ENCODE results near the gene GPR158.

The GPR158 gene

DNA sequence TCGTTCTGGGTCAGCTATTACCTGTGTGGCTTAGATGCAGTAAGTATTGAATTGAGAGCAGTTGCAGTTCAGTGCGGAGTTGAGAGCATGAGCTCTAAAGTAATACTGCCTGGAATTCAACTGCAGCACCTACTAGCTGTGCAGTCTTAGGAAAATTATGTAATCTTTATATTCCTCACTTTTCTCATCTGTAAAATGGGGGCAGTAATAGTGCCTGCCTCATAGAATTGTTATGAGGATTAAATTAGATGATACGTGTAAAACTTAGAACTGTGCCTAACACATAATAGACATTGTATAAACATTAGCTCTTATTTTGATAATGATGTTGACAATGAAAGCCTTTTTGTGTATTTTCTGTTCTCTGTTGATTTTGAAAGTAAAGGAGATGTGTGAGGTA lies 330.0 kb downstream of the GPR158 start:
- DNase-seq (ENCODE audit: low read depth in 1 of 2, low spot score in 1 of 2), result no peak
- no peak for TF ChIP-seq JUND (IDR thresholded peaks at IDR 0.05; ENCODE audit: low read depth)

DNA sequence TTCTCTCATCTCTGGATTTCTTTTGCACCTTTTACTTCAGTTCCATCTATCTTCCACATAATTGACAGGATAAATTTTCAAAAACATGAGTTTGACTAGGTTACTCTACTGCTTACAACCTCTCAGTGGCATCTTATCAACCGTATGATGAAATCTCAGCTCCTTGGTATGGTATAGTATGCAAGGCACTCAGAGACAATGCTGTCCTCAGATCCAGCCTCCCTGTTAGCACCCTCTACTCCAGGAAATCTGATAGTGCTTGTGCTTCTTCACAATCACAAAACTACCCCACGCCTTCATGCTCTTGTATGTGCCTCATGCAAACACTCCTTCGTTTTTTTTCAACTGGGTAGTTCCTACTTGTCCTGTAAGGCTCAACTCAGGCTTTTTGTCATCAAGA lies 330.7 kb downstream of the GPR158 start:
- no peak for TF ChIP-seq JUND (IDR thresholded peaks at IDR 0.05; ENCODE audit: low read depth)
- DNase-seq (ENCODE audit: low read depth in 1 of 2, low spot score in 1 of 2), result no peak
- in situ Hi-C loops (cut with HindIII; ENCODE audit: low pct_unique_long_range_greater_than_20kb, low sequenced_read_pairs), result no loop called here

More for the DNA sequence above, 330.0 kb downstream of the GPR158 start:
- in situ Hi-C loops (cut with HindIII; ENCODE audit: low pct_unique_long_range_greater_than_20kb, low sequenced_read_pairs), result no loop called here

DNA sequence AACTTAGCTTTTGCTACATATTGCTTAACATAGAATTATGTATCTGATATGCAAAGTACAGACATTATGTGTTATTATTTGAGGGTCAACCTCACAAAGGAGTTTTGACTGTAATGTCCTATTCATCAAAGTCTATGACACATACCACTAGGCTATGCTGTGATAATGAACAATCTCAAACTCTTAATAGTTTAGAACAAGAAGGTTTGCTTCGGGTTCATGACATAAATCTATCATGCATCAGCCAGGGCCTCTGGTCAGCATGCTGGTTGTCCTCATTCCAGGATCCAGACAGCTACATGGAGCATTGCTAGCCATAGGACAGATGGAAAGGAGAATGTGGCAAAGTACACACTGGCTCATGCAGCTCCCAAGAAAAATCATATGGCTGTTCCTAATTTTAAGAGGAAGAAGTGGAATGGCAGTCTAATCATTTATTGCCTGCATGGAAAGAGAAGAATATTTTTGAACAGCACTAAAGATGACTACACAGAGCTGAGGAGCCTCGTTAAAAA lies 332.1 kb downstream of the GPR158 start:
- no peak for DNase-seq (ENCODE audit: low read depth in 1 of 2, low spot score in 1 of 2)
- TF ChIP-seq JUND (IDR thresholded peaks at IDR 0.05; ENCODE audit: low read depth), result no peak
- in situ Hi-C loops (cut with HindIII; ENCODE audit: low pct_unique_long_range_greater_than_20kb, low sequenced_read_pairs), result no loop called here

DNA sequence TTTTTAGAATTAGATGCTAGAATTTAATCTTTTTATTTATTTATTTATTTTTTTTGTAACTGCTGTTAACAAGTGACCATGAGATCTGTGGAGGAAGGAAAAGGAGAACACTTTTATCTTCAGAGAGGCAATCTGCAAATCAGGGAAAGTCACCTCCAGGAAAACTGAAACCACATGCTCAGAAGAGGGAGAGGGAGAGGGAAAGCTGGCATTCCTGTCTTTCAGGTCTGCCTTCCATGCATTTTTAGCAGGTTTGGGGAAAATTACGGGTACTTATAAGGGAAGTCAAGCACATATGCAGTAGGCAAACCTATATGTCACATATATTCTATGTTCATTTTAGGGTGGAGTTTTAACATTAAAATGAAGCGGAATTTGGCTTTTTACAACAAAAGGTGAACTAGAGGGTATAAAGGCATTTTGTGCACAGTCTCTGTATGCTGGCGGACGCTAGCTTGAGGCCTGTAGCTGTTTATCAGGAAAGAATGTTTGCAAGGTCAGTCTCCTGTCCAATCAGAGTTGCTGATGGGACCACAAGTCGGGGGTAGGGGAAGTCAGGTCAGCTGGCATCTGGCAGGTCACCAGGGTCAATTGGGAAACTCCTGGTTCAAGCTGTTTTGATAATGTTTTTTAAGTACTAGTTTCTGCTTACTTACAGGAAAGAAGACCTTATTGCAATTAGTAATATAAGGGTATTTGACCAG lies 333.5 kb downstream of the GPR158 start:
- no peak for TF ChIP-seq JUND (IDR thresholded peaks at IDR 0.05; ENCODE audit: low read depth)
- in situ Hi-C loops (cut with HindIII; ENCODE audit: low pct_unique_long_range_greater_than_20kb, low sequenced_read_pairs), result no loop called here

DNA sequence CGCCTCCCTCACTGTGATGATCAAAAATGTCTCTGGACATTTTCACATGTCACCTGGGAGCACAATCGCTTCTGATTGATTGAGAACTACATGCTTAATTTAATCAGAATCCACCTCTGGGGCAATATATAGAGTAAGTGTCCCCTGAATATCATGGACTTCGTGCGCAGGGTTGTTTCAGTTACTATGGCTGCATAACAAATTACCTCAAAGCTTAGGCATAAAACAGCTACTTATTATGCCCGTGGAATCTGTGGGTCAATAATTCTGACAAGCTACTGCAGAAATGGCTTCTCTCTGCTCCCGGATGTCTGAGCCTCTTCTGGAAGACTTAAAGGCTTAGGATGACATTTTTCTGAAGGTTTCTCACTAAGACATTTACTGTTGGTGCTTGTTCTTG lies 334.4 kb downstream of the GPR158 start:
- in situ Hi-C loops (cut with HindIII; ENCODE audit: low pct_unique_long_range_greater_than_20kb, low sequenced_read_pairs), result no loop called here
- no peak for TF ChIP-seq JUND (IDR thresholded peaks at IDR 0.05; ENCODE audit: low read depth)
- DNase-seq (ENCODE audit: low read depth in 1 of 2, low spot score in 1 of 2), result no peak

More for the DNA sequence above, 333.5 kb downstream of the GPR158 start:
- DNase-seq (ENCODE audit: low read depth in 1 of 2, low spot score in 1 of 2), result peak in 1 of 2 experiments; percentile 54

DNA sequence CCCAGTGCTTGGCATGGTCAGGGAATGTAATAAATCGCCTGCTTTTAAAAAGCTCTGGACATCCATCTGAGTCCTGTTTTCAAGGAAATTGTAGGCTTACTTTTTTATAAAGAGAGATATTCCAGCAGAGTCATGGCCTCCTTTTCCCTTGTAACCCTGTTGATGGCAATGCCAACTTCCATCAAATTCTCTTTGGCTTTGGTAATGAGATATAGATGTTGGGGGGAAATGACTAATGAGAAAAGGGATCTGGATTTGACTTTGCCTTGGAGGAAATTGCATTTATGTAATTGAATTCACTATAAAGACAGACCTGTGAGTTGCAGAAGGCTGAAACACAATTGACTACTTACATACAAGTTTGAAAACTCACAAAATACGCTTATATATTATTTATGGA lies 347.5 kb downstream of the GPR158 start:
- no peak for TF ChIP-seq JUND (IDR thresholded peaks at IDR 0.05; ENCODE audit: low read depth)
- in situ Hi-C loops (cut with HindIII; ENCODE audit: low pct_unique_long_range_greater_than_20kb, low sequenced_read_pairs), result no loop called here
- no peak for DNase-seq (ENCODE audit: low read depth in 1 of 2, low spot score in 1 of 2)

DNA sequence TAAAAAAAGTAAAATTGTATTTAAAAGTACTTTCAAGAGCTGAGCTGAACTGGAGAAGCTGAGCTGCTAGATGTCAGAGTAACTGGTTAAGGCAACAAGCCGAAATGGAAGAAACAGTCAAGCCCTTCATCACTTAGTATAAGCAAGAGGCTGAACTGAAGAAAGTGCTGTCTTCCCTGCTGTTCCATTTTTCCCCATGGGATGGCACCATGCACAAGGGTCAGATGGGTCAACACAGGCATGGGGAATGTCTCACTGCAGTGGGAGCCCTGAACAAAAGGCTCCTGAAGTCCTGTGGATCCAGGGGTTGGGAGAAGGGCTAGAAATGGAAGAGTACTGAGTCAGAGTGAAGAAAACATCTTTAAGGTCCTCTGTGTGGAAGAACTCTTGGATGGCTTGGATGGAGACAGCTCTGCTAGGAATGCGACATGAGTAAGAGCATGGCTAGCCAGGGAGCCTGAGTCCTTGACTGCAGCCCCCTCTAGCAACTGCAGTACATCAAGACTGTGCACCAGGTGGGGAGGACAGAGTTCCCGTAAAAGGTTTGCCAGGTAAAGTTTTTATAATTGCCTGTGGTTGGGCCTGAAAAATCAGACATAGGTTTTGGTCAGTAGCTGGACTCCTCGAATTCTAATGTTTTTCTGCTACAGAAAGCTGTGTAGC lies 348.3 kb downstream of the GPR158 start:
- peak in 1 of 2 experiments; percentile 47 for DNase-seq (ENCODE audit: low read depth in 1 of 2, low spot score in 1 of 2)
- no peak for TF ChIP-seq JUND (IDR thresholded peaks at IDR 0.05; ENCODE audit: low read depth)

DNA sequence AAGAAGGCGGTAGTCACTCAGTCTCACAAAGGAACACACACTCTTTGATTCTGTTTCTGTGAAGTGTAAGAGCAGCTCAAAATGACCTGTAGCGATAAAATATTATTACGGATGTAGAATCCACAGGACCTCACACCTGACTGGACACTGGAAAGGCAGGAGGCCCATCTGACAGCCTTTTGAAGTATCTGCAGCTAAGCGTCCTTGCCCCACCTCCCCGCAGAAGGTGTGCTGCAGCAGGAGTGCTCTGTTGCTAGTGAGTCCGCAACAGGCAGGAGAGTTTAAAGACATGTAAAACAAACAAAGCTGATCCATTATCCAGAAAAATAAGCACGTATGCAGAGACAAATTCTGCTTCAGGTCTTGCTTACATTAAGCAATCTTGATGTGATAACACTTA lies 355.5 kb downstream of the GPR158 start:
- in situ Hi-C loops (cut with HindIII; ENCODE audit: low pct_unique_long_range_greater_than_20kb, low sequenced_read_pairs), result no loop called here
- no peak for DNase-seq (ENCODE audit: low read depth in 1 of 2, low spot score in 1 of 2)
- no peak for TF ChIP-seq JUND (IDR thresholded peaks at IDR 0.05; ENCODE audit: low read depth)

More for the DNA sequence above, 348.3 kb downstream of the GPR158 start:
- in situ Hi-C loops (cut with HindIII; ENCODE audit: low pct_unique_long_range_greater_than_20kb, low sequenced_read_pairs), result no loop called here

DNA sequence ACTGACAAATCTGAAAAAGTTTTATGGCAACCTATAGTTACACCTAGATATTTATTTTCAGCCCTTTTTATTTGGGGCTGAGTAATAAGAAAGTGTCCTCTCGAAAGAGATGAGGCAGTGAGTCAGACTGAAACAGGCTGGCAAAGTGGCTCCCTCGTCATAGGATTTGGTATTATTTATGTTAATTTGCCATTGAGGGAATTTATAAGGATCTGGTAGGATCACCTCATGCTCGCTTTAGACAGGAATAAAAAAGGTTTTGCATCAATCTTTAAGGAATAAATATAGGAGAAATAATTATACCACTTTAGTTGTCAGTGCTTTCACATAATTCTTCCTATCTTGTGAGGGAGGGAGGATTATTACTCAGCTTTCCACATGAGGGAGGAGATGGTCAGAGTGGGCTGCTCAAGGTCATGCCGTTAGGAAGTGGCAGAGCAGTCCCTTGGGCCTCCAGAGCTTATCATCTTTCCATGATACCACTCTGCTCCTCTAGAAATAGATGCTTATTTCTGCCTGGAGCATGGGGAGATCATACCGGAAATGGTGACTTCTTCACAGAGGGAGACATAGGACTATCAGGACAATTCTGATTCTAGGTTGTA lies 356.8 kb downstream of the GPR158 start:
- in situ Hi-C loops (cut with HindIII; ENCODE audit: low pct_unique_long_range_greater_than_20kb, low sequenced_read_pairs), result no loop called here
- DNase-seq (ENCODE audit: low read depth in 1 of 2, low spot score in 1 of 2), result no peak
- TF ChIP-seq JUND (IDR thresholded peaks at IDR 0.05; ENCODE audit: low read depth), result no peak

DNA sequence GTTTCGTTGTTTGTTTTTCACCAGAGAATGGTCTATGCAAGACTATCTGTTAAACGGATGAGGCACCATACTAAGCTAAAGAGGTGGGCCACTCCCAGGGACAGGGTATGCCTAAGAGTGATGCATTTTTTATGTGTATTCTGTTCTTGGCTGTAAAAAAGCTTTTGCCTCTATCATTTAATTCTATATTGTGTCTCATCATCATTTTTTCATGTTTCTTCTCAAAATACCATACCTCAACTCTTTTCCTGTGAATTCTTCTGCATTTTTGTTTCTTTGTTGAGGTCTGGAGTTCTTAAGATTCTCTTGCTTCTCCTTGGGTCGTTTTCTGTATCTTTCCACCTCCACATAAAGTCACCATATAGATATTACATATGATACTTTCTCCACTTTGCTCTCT lies 357.4 kb downstream of the GPR158 start:
- DNase-seq (ENCODE audit: low read depth in 1 of 2, low spot score in 1 of 2), result no peak
- in situ Hi-C loops (cut with HindIII; ENCODE audit: low pct_unique_long_range_greater_than_20kb, low sequenced_read_pairs), result no loop called here
- TF ChIP-seq JUND (IDR thresholded peaks at IDR 0.05; ENCODE audit: low read depth), result no peak

DNA sequence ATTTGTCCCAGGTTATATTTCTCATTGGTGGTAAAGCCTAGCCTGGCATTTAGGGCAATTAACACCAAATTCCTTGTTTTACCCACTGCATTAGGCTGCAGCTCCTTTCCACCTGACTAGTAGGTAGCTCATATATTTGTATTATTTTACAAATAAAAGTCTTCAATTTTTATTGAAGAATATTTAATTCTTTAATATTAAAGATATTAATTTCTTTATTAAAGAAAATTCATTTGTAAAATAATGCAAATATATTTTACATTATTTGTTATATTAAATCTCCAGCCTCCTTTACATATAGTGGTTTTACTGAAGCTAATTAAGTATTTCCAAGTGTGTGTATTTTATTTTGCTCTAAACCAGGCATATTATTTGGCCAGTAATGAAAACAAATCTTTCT lies 361.2 kb downstream of the GPR158 start:
- DNase-seq (ENCODE audit: low read depth in 1 of 2, low spot score in 1 of 2), result no peak
- in situ Hi-C loops (cut with HindIII; ENCODE audit: low pct_unique_long_range_greater_than_20kb, low sequenced_read_pairs), result no loop called here
- no peak for TF ChIP-seq JUND (IDR thresholded peaks at IDR 0.05; ENCODE audit: low read depth)

DNA sequence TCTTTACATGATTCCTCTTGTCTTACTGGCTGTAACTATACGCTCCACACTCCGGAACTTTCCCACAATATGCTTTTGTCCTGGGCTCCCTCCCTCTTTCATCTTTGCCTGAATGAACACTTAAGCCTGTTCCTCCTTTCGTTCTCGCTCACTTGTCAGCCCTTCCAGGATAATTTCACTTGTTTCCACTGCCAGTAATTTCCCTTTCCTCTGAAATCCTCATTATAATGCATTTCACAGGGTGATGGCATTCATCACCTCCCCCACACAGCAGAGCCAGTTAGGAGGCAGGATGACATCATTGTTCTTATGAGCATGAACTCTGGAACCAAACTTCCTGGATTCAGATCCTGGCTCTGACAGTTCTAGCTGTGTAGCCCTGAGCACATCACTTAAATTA lies 372.6 kb downstream of the GPR158 start:
- DNase-seq (ENCODE audit: low read depth in 1 of 2, low spot score in 1 of 2), result peak in 1 of 2 experiments; percentile 12

More for the DNA sequence above, 372.6 kb downstream of the GPR158 start:
- in situ Hi-C loops (cut with HindIII; ENCODE audit: low pct_unique_long_range_greater_than_20kb, low sequenced_read_pairs), result no loop called here
- TF ChIP-seq JUND (IDR thresholded peaks at IDR 0.05; ENCODE audit: low read depth), result no peak
